ENCODE measurements around the gene PTPDC1.
A peak's percentile ranks its signal among the peaks of the same experiment; 100 is the strongest.

The PTPDC1 gene, protein sequence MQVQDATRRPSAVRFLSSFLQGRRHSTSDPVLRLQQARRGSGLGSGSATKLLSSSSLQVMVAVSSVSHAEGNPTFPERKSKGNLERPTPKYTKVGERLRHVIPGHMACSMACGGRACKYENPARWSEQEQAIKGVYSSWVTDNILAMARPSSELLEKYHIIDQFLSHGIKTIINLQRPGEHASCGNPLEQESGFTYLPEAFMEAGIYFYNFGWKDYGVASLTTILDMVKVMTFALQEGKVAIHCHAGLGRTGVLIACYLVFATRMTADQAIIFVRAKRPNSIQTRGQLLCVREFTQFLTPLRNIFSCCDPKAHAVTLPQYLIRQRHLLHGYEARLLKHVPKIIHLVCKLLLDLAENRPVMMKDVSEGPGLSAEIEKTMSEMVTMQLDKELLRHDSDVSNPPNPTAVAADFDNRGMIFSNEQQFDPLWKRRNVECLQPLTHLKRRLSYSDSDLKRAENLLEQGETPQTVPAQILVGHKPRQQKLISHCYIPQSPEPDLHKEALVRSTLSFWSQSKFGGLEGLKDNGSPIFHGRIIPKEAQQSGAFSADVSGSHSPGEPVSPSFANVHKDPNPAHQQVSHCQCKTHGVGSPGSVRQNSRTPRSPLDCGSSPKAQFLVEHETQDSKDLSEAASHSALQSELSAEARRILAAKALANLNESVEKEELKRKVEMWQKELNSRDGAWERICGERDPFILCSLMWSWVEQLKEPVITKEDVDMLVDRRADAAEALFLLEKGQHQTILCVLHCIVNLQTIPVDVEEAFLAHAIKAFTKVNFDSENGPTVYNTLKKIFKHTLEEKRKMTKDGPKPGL

GRCh38 chr9:94084314-94084713, at the start of gene PTPDC1:
Gene PTPDC1, plus strand, starts transcription at chr9:94084464. Its CDS starts 67 bp downstream, at chr9:94084531.
- DNase-seq: peak in 2 of 3 experiments; percentile 20 to 61

DNA sequence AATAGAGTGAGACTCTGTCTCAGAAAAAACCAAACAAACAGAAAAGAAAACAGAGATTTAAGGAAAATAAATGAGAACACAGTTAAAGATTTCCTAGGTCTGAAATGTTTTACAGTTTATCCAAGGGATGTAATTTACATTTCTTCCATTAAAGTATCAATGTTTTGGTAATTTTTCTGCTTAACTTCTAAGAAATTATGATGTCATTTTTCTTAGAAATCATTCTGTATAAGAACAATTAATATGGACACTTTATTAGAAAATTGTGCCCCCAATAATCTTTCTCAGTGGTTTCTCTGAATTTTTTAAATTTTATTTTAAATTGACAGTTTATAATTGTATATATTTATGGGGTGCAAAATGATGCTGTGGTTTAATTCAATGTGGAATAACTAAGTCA, 49.8 kb upstream of the PTPDC1 start:
- DNase-seq: no peak

DNA sequence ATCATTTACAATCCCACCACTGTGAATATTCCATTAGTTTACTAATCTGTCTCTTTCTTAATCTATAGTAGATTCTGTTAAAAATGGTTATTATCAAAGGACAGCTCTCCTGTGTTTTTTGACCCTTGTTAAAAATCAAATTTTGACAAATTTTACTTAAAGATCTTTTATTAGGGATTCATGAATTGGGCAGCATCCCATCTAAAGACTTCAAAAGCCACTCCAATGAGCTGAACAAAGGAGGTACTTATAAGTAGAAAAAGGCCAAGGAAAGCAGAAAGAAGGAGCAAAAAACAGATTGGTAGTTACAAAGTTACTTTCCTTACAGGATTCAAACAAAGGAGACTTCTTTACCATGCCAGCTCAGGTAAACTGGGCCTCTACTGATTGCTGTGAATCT, 44.5 kb upstream of the PTPDC1 start:
- DNase-seq: no peak

DNA sequence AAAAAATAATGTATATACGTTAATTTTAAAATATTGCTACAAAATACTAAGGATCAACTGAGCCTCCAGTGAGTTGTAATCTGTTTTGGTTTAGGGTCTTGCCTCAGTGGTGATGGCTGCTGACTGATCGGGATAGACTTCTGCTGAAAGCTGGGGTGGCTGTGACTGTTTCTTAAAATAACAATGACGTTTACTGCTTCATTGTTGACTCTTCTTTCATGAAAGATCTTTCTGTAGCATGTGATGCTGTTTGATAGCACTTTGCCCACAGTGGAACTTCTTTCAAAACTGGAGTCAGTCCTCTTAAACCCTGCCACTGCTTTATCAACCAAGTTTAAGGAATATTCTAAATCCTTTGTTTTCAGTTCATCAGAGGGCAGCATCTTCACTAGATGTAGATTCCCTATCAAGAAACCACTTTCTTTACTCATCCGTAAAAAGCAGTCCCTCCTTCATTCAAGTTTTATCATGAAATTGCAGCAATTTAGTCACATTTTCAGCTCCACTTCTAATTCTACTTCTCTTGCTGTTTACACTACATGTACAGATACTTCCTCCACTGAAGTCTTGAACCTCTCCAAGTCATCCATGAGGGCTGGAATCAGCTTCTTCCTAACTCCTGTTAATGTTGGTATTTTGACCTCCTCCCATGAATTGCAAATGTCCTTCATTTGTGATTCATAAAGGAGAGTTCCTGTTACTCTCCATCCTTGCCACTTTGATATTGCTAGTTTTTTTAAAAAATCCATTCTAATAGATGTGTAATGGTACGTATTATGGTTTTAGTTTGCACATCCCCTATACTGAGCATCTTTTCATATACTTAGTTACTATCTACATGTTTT, 41.5 kb upstream of the PTPDC1 start:
- no peak for DNase-seq

DNA sequence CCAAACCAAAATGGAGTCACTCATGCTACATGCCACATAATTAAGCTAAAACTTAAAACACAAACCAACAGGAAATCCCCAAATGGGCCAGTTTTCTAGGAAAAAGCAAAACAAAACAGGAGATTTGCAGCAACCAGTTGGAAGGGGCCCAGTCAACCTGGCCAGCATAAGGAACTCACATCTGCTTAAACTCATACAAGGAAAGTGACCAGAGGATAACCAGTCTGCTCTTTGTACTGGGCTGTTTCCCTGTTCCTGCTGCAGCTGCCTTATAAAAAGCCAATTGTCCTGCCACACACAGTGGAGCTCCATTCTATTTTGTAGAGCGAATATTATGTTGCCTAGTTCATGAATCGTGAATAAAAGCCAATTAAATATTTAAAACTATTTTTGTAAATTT, 29.5 kb upstream of the PTPDC1 start:
- no peak for DNase-seq

DNA sequence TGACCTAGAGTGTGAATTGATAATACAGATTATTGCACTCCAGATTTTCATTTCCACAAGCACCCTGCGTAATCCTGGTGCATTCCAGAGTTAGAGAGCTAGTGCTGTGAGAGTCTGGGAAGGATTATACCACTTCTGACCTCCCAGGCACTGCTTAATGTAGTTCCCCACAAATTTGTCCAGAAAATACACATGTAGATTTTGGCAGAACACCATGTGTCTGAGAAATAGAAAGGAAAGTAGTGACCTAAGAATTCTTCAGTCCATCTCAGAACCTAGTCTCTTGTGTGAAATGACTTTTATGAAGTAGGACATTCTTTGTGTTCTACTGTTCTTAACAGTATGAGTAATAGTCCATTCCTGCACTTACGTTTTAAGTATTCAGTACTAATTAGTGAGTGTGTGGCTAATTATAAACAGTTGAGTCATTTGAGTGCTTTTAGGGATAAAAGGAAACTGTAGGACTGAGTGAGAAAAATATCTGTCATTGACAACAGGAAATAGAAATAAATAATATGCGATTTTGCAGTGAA, 27.8 kb upstream of the PTPDC1 start:
- peak in 1 of 3 experiments; percentile 19 for DNase-seq

DNA sequence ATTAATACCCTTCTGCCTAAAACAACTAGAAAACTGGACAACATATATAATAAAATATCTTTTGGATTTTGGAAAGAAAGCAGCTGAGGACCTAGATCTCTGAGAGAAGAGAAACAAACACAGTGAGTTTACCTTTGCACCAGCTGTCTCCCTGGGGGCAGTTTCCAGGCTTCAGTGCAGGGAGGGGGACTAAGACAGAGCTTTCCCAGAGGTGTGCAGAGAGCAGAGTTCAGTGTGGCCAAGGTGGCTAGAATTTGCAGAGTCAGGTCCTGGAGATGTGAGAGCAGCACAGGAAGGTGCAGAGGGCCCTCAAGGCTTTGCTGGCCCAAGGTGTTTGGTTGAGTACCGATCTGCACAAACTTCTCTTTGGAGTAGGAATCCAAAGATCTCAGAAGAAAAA, 26.3 kb upstream of the PTPDC1 start:
- peak in 2 of 3 experiments; percentile 26 to 64 for DNase-seq

- no peak for DNase-seq
These were observed 22.4 kb upstream of the PTPDC1 start for GRCh38 chr9:94061864-94062263.

DNA sequence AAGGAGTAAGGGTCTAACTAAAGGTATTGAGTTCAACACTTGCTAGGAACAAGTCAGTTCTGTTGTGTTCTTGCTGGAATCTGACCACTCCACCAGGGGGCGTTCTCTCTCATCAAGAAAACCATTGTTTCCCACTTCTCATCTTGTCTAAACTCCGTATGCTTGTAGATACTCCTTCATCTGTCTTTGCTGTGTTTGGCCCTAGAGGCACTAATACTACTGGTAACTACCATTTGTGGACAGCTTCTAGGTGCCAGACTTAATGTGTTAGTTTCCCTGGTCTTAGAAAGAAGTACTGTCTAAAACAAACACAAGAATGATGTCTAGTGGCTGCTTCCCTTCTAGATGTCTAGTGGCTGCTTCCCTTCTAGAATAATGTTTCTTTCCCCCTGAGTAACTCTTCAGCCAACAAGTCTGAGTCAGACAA, 18.7 kb upstream of the PTPDC1 start:
- DNase-seq: peak; percentile 51 to 86 (median 54)

DNA sequence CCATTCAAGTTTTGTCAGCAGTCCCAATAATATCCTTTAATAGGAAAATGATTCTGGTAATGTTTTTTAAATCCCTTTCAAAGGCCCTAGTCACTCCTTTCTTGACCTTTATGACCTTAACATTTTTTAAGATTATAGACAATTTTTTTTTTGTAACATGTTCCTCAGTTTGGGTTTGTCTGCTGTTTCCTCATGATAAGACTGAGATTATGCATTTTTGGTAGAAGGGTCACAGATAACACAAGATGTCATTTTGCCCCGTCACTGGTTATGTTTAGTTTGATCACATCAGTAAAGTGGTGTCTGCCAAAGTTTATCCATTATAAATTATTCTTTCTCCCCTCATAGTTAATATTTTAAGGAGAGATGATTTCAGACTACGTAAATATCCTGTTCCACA, 16.0 kb upstream of the PTPDC1 start:
- DNase-seq: no peak

- DNase-seq: no peak
These were observed 7.7 kb upstream of the PTPDC1 start for GRCh38 chr9:94076557-94076956.

DNA sequence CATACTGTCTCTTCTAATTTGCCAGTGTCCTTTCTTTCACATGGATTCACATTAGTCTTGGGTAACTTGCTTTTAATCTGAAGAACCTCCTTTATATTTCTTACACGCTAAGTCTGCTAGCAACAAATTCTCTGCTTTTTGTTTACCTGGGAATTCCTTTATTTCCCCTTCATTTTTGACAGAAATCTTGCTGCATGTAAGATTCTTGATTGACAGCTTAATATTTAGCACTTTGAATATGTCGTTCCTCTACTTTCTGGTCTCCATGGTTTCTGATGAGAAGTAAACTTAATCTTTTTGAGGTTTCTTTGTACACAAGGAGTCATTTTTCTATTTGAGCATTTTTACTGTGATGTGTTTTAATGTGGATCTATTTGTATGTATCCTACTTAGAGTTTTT, 6.2 kb upstream of the PTPDC1 start:
- no peak for DNase-seq

DNA sequence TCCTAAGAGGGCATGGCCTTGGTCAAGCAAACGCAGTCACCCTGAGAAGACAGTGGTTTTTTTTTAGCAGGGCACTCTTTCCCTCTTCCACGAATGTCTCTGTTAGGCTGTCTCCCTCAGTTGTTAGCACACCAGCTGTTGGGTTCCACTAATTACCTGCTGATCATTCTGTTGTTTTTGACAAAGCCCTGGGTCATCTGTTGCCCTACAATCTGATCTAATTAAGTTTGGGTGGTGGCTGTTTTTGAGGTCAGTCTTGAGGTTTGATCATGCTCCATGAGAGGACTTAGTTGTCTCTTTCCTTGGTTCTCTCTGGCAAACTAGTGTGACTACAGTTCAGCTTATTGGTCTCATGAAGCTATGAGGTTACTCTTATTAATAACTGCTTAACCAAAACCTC, 5.0 kb upstream of the PTPDC1 start:
- DNase-seq: no peak

- DNase-seq: no peak
These were observed 4.0 kb upstream of the PTPDC1 start for GRCh38 chr9:94080249-94080648.

DNA sequence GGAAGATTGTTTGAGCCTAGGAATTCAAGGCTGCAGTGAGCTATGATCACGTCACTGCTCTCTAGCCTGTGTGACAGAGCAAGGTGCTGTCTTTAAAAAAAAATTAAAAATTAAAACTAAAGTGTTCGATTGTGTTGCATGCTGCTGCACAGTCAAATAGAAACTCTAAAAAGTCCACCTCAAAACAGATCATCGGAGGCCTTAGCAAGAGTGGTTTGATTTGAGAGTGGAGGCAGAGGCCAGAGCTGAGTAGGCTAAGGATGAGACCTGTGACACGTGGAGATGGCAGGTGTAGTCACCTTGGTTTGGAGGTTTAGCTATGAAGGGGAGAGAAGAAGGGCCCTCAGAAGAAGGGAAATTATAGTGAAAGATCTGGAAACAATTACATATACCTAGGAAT, 2.8 kb upstream of the PTPDC1 start:
- DNase-seq: no peak

- no peak for DNase-seq
These were observed 2.3 kb upstream of the PTPDC1 start for GRCh38 chr9:94081864-94082463.

DNA sequence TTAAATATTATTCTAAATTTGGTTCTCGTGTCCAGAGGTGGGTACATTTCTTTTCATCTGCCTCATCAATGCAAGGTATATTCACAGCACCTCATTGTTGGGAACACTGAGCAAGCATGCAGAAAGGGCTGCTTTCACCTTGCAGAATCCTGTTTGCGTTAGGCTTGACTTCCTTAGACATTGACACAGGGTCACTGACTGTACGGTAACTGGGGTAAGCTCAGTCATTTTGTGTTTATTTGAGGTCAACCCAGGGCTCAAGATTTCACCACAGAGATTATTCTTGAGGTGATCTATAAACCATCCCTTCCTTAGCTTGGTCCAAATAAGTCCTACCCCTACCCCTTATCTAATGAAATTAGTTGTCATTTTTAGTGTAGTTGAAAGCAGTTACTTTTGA, 1.7 kb upstream of the PTPDC1 start:
- no peak for DNase-seq

- no peak for DNase-seq
These were observed 1.3 kb upstream of the PTPDC1 start for GRCh38 chr9:94082956-94083355.

- no peak for DNase-seq
These were observed 880 bp upstream of the PTPDC1 start for GRCh38 chr9:94083384-94083783.

GRCh38 chr9:94085062-94085639, 887 bp downstream of the PTPDC1 start:
- DNase-seq: no peak

DNA sequence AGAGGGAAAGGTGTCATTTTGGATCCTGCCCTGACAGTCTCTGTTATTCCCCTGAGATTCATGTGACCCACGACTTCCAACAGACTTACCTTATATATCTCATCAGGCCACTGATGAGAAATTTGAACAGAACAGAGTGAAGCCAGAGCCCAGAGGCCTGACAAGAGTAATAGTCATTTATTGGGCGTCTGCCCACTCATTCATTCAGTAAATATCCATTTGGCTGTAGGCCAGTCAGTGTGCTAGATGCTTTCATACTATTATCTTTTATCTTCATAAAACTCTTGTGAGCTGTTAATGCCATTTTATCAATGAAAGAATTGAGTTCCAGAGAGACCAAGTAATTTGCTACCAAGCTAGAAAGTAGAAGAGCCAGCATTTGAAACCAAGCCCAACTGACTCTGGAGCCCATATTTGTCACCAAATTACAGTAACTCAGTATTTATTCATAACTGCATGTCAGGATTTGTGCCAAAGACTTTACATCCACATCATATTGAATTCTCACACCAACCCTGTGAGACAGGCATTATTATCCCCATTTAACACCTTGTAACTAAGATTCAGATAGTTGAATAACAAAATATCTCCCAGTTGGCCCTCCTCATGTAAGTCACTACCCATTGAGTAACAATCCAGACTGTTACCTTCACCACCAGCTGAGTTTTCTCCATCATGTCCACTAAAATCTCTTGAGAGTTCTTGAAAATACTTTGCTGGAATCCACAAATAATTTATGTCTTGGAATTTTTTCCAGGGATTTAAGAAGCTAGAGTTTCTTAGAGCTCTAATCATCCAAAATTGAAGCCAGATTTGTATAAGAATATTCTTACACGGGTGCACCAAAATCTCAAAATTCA, 2.5 kb downstream of the PTPDC1 start:
- DNase-seq: no peak
